Measurements from ENCODE around the gene HDAC1.
A peak's percentile ranks its signal among the peaks of the same experiment; 100 is the strongest.
"Not testable (repeated sequence)": the region's sequence is repeated elsewhere in the genome, so short reads cannot be mapped to it uniquely, and the experiment has no call there.

HDAC1 gene

GRCh38 chr1:32291708-32292538 is at the start of gene HDAC1:
TSS of gene HDAC1 (plus strand) at chr1:32292083. CDS start at chr1:32292170, 87 bp downstream.
- in situ Hi-C loops (cut with HindIII; ENCODE audit: low pct_unique_long_range_greater_than_20kb, low sequenced_read_pairs): no loop called here
- DNase-seq (ENCODE audit: low read depth in 1 of 2, low spot score in 1 of 2): peak; percentile 90 to 96
- no peak for TF ChIP-seq JUND (IDR thresholded peaks at IDR 0.05; ENCODE audit: low read depth)

- no peak for DNase-seq (ENCODE audit: low read depth in 1 of 2, low spot score in 1 of 2)
- TF ChIP-seq JUND (IDR thresholded peaks at IDR 0.05; ENCODE audit: low read depth): no peak
- in situ Hi-C loops (cut with HindIII; ENCODE audit: low pct_unique_long_range_greater_than_20kb, low sequenced_read_pairs): no loop called here
Observed at GRCh38 chr1:32242341-32242851, 49.5 kb upstream of the HDAC1 start.

GRCh38 chr1:32246888-32247273 is 45.0 kb upstream of the HDAC1 start, which contains the start of gene FAM167B:
TSS of gene FAM167B (plus strand) at chr1:32247222. CDS start at chr1:32247422, 200 bp downstream.
- no peak for DNase-seq (ENCODE audit: low read depth in 1 of 2, low spot score in 1 of 2)
- in situ Hi-C loops (cut with HindIII; ENCODE audit: low pct_unique_long_range_greater_than_20kb, low sequenced_read_pairs): no loop called here
- TF ChIP-seq JUND (IDR thresholded peaks at IDR 0.05; ENCODE audit: low read depth): no peak

GRCh38 chr1:32247452-32247851 is 44.4 kb upstream of the HDAC1 start:
- in situ Hi-C loops (cut with HindIII; ENCODE audit: low pct_unique_long_range_greater_than_20kb, low sequenced_read_pairs): no loop called here
- TF ChIP-seq JUND (IDR thresholded peaks at IDR 0.05; ENCODE audit: low read depth): no peak
- no peak for DNase-seq (ENCODE audit: low read depth in 1 of 2, low spot score in 1 of 2)

GRCh38 chr1:32247983-32248889 is 43.6 kb upstream of the HDAC1 start:
- DNase-seq (ENCODE audit: low read depth in 1 of 2, low spot score in 1 of 2): peak; percentile 53 to 65
- in situ Hi-C loops (cut with HindIII; ENCODE audit: low pct_unique_long_range_greater_than_20kb, low sequenced_read_pairs): no loop called here
- no peak for TF ChIP-seq JUND (IDR thresholded peaks at IDR 0.05; ENCODE audit: low read depth)

GRCh38 chr1:32249831-32250525 is 41.9 kb upstream of the HDAC1 start:
- in situ Hi-C loops (cut with HindIII; ENCODE audit: low pct_unique_long_range_greater_than_20kb, low sequenced_read_pairs): no loop called here
- no peak for DNase-seq (ENCODE audit: low read depth in 1 of 2, low spot score in 1 of 2)
- TF ChIP-seq JUND (IDR thresholded peaks at IDR 0.05; ENCODE audit: low read depth): no peak

- DNase-seq (ENCODE audit: low read depth in 1 of 2, low spot score in 1 of 2): no peak
- no peak for TF ChIP-seq JUND (IDR thresholded peaks at IDR 0.05; ENCODE audit: low read depth)
- in situ Hi-C loops (cut with HindIII; ENCODE audit: low pct_unique_long_range_greater_than_20kb, low sequenced_read_pairs): no loop called here
Observed at GRCh38 chr1:32250893-32251716, 40.8 kb upstream of the HDAC1 start, which contains the start of gene LCK. TSS of gene LCK (plus strand) at chr1:32251265. CDS start at chr1:32274330, 23,065 bp downstream.

- in situ Hi-C loops (cut with HindIII; ENCODE audit: low pct_unique_long_range_greater_than_20kb, low sequenced_read_pairs): no loop called here
- no peak for TF ChIP-seq JUND (IDR thresholded peaks at IDR 0.05; ENCODE audit: low read depth)
- no peak for DNase-seq (ENCODE audit: low read depth in 1 of 2, low spot score in 1 of 2)
Observed at GRCh38 chr1:32255072-32256071, 36.5 kb upstream of the HDAC1 start.

- in situ Hi-C loops (cut with HindIII; ENCODE audit: low pct_unique_long_range_greater_than_20kb, low sequenced_read_pairs): no loop called here
- DNase-seq (ENCODE audit: low read depth in 1 of 2, low spot score in 1 of 2): no peak
- TF ChIP-seq JUND (IDR thresholded peaks at IDR 0.05; ENCODE audit: low read depth): no peak
Observed at GRCh38 chr1:32256473-32257226, 35.2 kb upstream of the HDAC1 start.

- DNase-seq (ENCODE audit: low read depth in 1 of 2, low spot score in 1 of 2): no peak
- in situ Hi-C loops (cut with HindIII; ENCODE audit: low pct_unique_long_range_greater_than_20kb, low sequenced_read_pairs): no loop called here
- no peak for TF ChIP-seq JUND (IDR thresholded peaks at IDR 0.05; ENCODE audit: low read depth)
Observed at GRCh38 chr1:32257227-32257508, 34.7 kb upstream of the HDAC1 start.

GRCh38 chr1:32263236-32263593 is 28.7 kb upstream of the HDAC1 start:
- in situ Hi-C loops (cut with HindIII; ENCODE audit: low pct_unique_long_range_greater_than_20kb, low sequenced_read_pairs); DNase-seq (ENCODE audit: low read depth in 1 of 2, low spot score in 1 of 2): not testable (repeated sequence)
